Endothelial cell (in vitro differentiated cells): ENCODE results near the gene TMOD2. TPM values are rescaled to one million over a fixed set of nuclear protein-coding genes. Genes with fewer than 3 reads are reported as not detected.

ENCODE experiments used
- DNase-seq: peaks from one replicate; pipeline ENCODE4 v3.0.0; 2021; ENCODE audit warnings: low spot score
- H3K27ac Mint-ChIP-seq: one replicate; pipeline ENCODE4 v1.8.0; 2021; ENCODE audit warnings: mixed read lengths, inconsistent platforms; ENCODE audit not compliant: unreplicated experiment
- H3K27me3 Mint-ChIP-seq: one replicate; pipeline ENCODE4 v1.8.0; 2021; ENCODE audit warnings: mild to moderate bottlenecking, moderate library complexity, mixed read lengths, inconsistent platforms; ENCODE audit not compliant: unreplicated experiment
- H3K36me3 Mint-ChIP-seq: one replicate; pipeline ENCODE4 v1.8.0; 2021; ENCODE audit warnings: mild to moderate bottlenecking, low read depth, mixed read lengths, inconsistent platforms; ENCODE audit not compliant: unreplicated experiment
- H3K4me1 Mint-ChIP-seq: one replicate; pipeline ENCODE4 v1.8.0; 2021; ENCODE audit warnings: mild to moderate bottlenecking, mixed read lengths, inconsistent platforms; ENCODE audit not compliant: unreplicated experiment
- H3K4me3 Mint-ChIP-seq: one replicate; pipeline ENCODE4 v1.8.0; 2021; ENCODE audit warnings: mild to moderate bottlenecking, mixed read lengths, inconsistent platforms; ENCODE audit not compliant: unreplicated experiment
- H3K9me3 Mint-ChIP-seq: one replicate; pipeline ENCODE4 v1.8.0; 2021; ENCODE audit warnings: mixed read lengths, inconsistent platforms; ENCODE audit not compliant: unreplicated experiment
- total RNA-seq: library from RNA; stranded (reverse); fragmentation: NEBNext Ultra II Directional; extraction: Animal tissue kit (Norgen Biotek cat#: 25700); gene quantifications from one replicate; pipeline ENCODE4 v1.2.1, GENCODE V29; 2021; ENCODE audit not compliant: unreplicated experiment
- TF ChIP-seq, protein P1 (sequence below): fragments of 200-600 bp; sonication (generic); IDR thresholded peaks from one replicate; pipeline ENCODE4 v1.5.0; 2021; ENCODE audit warnings: antibody characterized with exemption; ENCODE audit not compliant: unreplicated experiment

Gene TMOD2
- total RNA-seq, 1 donor from 2014 or later: 118 TPM

GRCh38 chr15:51757450-51757849, 6.1 kb downstream of the TMOD2 start:
- TF ChIP-seq, protein P1, sequence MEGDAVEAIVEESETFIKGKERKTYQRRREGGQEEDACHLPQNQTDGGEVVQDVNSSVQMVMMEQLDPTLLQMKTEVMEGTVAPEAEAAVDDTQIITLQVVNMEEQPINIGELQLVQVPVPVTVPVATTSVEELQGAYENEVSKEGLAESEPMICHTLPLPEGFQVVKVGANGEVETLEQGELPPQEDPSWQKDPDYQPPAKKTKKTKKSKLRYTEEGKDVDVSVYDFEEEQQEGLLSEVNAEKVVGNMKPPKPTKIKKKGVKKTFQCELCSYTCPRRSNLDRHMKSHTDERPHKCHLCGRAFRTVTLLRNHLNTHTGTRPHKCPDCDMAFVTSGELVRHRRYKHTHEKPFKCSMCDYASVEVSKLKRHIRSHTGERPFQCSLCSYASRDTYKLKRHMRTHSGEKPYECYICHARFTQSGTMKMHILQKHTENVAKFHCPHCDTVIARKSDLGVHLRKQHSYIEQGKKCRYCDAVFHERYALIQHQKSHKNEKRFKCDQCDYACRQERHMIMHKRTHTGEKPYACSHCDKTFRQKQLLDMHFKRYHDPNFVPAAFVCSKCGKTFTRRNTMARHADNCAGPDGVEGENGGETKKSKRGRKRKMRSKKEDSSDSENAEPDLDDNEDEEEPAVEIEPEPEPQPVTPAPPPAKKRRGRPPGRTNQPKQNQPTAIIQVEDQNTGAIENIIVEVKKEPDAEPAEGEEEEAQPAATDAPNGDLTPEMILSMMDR: no peak
- Mint-ChIP-seq H3K27ac (no peak overlapping the region), H3K4me1 (peaks cover 65% of the 10 kb centered on the region), H3K4me3 (no peak overlapping the region), H3K9me3 (no peaks in the 10 kb centered on the region), H3K27me3 (no peaks in the 10 kb centered on the region), H3K36me3 (peaks cover 20% of the 10 kb centered on the region)
- no peak for DNase-seq

GRCh38 chr15:51758645-51759044, 7.2 kb downstream of the TMOD2 start:
- Mint-ChIP-seq H3K4me3 (peak overlapping the region; percentile 6), H3K27ac (no peak overlapping the region), H3K9me3 (no peaks in the 10 kb centered on the region), H3K36me3 (peaks cover 20% of the 10 kb centered on the region), H3K27me3 (no peaks in the 10 kb centered on the region), H3K4me1 (peaks cover 56% of the 10 kb centered on the region)
- no peak for DNase-seq
- TF ChIP-seq, protein P1: no peak

DNA sequence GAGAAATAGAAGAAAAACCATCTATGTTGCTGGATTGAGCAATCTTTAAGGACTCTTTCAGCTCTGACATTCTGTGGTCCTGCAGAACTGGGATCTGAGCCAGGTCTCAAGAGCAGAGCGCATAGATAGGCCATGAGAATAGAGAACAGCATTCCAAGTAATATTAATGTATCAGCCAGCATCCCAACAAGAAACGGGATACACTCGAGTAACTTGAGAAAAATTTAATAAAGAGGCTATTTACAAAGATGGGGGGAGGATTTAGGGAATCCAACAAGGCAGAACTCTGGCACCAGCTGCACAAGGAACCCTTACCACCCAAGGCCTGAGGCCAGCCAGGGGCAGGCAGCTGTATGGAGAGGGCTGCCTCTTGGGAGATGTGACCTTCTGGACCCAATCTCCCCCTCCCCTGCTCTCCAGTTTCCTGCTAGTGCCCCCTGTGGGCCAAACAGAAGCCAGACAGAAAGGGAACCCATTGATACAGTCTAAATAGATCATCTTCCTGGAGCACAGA, 8.2 kb downstream of the TMOD2 start:
- H3K4me3 Mint-ChIP-seq: peak overlapping the region; percentile 9
- no peaks in the 10 kb centered on the region for H3K27me3 Mint-ChIP-seq
- DNase-seq: no peak
- H3K4me1 Mint-ChIP-seq: peaks cover 51% of the 10 kb centered on the region
- H3K9me3 Mint-ChIP-seq: no peaks in the 10 kb centered on the region
- H3K27ac Mint-ChIP-seq: no peak overlapping the region
- H3K36me3 Mint-ChIP-seq: peaks cover 20% of the 10 kb centered on the region
- TF ChIP-seq, protein P1: no peak

DNA sequence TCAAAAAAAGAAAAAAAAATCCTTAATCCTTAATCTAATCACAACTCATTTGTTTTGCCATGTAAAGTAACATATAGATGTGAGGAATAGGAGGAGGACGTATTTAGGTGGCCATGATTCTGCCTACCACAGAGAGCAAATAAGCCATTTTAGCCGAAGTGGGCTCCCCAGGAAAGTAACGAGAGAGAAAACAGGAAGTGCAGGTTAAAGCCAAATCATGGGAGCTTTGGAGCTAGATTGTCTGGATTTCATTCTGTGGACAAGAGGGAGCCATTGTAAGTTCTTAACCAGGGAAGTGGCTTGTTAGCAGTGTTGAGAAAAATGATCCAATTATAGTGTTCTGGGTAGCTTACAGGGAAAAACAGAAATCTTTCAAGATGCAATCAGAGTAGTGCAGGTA, 9.4 kb downstream of the TMOD2 start:
- TF ChIP-seq, protein P1: no peak
- H3K36me3 Mint-ChIP-seq: peaks cover 25% of the 10 kb centered on the region
- DNase-seq: no peak
- H3K27me3 Mint-ChIP-seq: peaks cover 2% of the 10 kb centered on the region
- peaks cover 48% of the 10 kb centered on the region for H3K4me1 Mint-ChIP-seq
- H3K27ac Mint-ChIP-seq: peak overlapping the region; percentile 53
- no peaks in the 10 kb centered on the region for H3K9me3 Mint-ChIP-seq
- no peak overlapping the region for H3K4me3 Mint-ChIP-seq

DNA sequence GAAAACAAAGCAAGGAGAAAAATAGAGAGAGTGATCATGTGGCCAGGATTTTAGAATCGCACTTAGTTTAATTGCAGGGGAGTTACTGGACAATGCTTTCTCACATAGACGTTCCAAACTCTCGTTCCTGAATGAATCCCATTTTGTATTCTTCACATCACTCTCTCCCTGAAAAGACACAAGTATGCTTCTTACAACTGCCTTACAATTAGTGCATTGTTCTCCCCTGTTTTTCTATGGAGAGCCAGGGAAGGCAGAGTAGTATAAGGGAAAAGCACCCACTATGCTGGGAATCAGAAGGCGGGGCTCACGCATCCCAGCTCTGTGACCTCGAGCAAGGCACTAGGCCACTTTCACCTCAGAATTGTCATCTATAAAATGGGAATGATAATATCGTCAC, 14.4 kb downstream of the TMOD2 start:
- DNase-seq: no peak
- Mint-ChIP-seq H3K4me1 (peaks cover 53% of the 10 kb centered on the region), H3K4me3 (peak overlapping the region; percentile 7), H3K27ac (peak overlapping the region; percentile 69), H3K36me3 (peaks cover 26% of the 10 kb centered on the region), H3K9me3 (no peaks in the 10 kb centered on the region), H3K27me3 (peaks cover 2% of the 10 kb centered on the region)
- TF ChIP-seq, protein P1: no peak
